Aorta (tissue), 5 donors: ENCODE results near the gene OARD1. TPM values are rescaled to one million over a fixed set of nuclear protein-coding genes. Genes with fewer than 3 reads are reported as not detected.
"Not testable (repeated sequence)": the region's sequence is repeated elsewhere in the genome, so short reads cannot be mapped to it uniquely, and the experiment has no call there.

Experiments
- ATAC-seq: fragments of 200-7000 bp; cut with Tn5 transposase; one replicate; pipeline ENCODE4 v1.9.1; 2022; ENCODE audit warnings: moderate library complexity; ENCODE audit not compliant: low FRiP score
- DNase-seq, 2 donors: peaks; one replicate each; pipeline ENCODE4 v3.0.0-alpha.2; 2020
- H3K27ac ChIP-seq, 2 donors: one replicate each; pipeline ENCODE4 v1.5.1; 2013; ENCODE audit warnings: low read length in 2 of 2, mild to moderate bottlenecking in 2 of 2, moderate library complexity in 2 of 2, control low read depth in 1 of 2, inconsistent platforms in 1 of 2, low read depth in 1 of 2
- H3K27me3 ChIP-seq, 2 donors: one replicate each; pipeline ENCODE4 v1.6.1; 2013; ENCODE audit warnings: control low read depth in 1 of 2, low read length in 1 of 2, mild to moderate bottlenecking in 1 of 2, moderate library complexity in 1 of 2; ENCODE audit not compliant: insufficient read depth in 2 of 2, control insufficient read depth in 1 of 2
- H3K36me3 ChIP-seq, 2 donors: one replicate each; pipeline ENCODE4 v1.6.1; 2013; ENCODE audit warnings: control low read depth in 1 of 2, low read length in 1 of 2, mild to moderate bottlenecking in 1 of 2; ENCODE audit not compliant: insufficient read depth in 2 of 2, control insufficient read depth in 1 of 2
- H3K4me1 ChIP-seq, 2 donors: one replicate each; pipeline ENCODE4 v1.6.1; 2013; ENCODE audit warnings: low read length in 2 of 2, control low read depth in 1 of 2, mild to moderate bottlenecking in 1 of 2, moderate library complexity in 1 of 2; ENCODE audit not compliant: insufficient read depth in 2 of 2, control insufficient read depth in 1 of 2
- H3K4me3 ChIP-seq, 2 donors: one replicate each; pipeline ENCODE4 v1.5.1; 2013; ENCODE audit warnings: low read length in 2 of 2, control low read depth in 1 of 2, mild to moderate bottlenecking in 1 of 2
- H3K9me3 ChIP-seq: one replicate; pipeline ENCODE4 v1.6.1; 2013; ENCODE audit warnings: mild to moderate bottlenecking, low read length; ENCODE audit not compliant: control insufficient read depth
- WGBS, 2 donors: extraction: QIAGEN DNeasy Blood & Tissue Kit; methylation state at CpG; one replicate each; pipeline ENCODE4 v1.1.7; 2013; 5-methylcytosine and 5-hydroxymethylcytosine counted together
- intact Hi-C, 2 donors: fragments of 100-400 bp; cut with DNase I; formaldehyde crosslinking; loops; one replicate each; pipeline versions ENCODE4 v1.14.2 to v1.15.0; 2022
- polyA plus RNA-seq, 2 donors: library from polyadenylated mRNA; stranded (reverse); fragments of 200-250 nt; gene quantifications; one replicate each; pipeline ENCODE4 v1.2.3, GENCODE V29; 2013
- total RNA-seq, 2 donors: library from RNA; stranded (reverse); fragmentation: NEBNext Ultra II Directional; extraction: Animal tissue kit (Norgen Biotek cat#: 25700); gene quantifications; one replicate each; pipeline ENCODE4 v1.2.1, GENCODE V29; 2021
- donor health status: healthy with polysubstance abuse.
- donor health status: Bipolar disorder and iron deficiency.
- donor health status: DM: no; HTN: no; CAD: no.
- donor health status: DM: no; HTN: no; CAD: no.
- donor health status: DM: yes; HTN: yes; CAD: no.

Gene OARD1
- total and polyA plus RNA-seq, 4 donors: 11.3 to 38.1 (median 18.4) TPM

GRCh38 chr6:41015860-41016259, 56.3 kb downstream of the OARD1 start:
- 94 to 95% methylated on average over 3 to 5 of the region's 5 CpGs for WGBS, 2 donors
- H3K27ac ChIP-seq: not testable (repeated sequence)

GRCh38 chr6:41014780-41015179, 57.4 kb downstream of the OARD1 start:
- H3K27me3 ChIP-seq: no peaks in the 10 kb centered on the region
- intact Hi-C loops: no loop called here
- H3K9me3 ChIP-seq: peaks cover 3% of the 10 kb centered on the region
- no peak for ATAC-seq
- H3K4me3 ChIP-seq: no peak overlapping the region
- no peak overlapping the region for H3K27ac ChIP-seq
- WGBS, 2 donors: 90 to 92% methylated on average over 4 of the region's 4 CpGs
- no peaks in the 10 kb centered on the region for H3K36me3 ChIP-seq
- H3K4me1 ChIP-seq: no peaks in the 10 kb centered on the region
- no peak for DNase-seq

More at GRCh38 chr6:41015860-41016259, 56.3 kb downstream of the OARD1 start:
- ATAC-seq, DNase-seq, H3K9me3 ChIP-seq, H3K4me1 ChIP-seq, H3K4me3 ChIP-seq, H3K27me3 ChIP-seq, intact Hi-C loops, H3K36me3 ChIP-seq: not testable (repeated sequence)

Other genes with a start within 250 kb of the OARD1 start
- 1 to 10 TPM in 1 of 2 donors, under 1 TPM in 1; 0.75 to 1.4 TPM for gene UNC5CL, start 33.1 kb downstream of the OARD1 start, total RNA-seq
- gene UNC5CL, start 33.1 kb downstream of the OARD1 start, polyA plus RNA-seq: 1 to 10 TPM in 1 of 2 donors, under 1 TPM in 1; 0.72 to 1.3 TPM
- gene TSPO2, start 29.9 kb downstream of the OARD1 start, total RNA-seq: not detected
- not detected for gene TSPO2, start 29.9 kb downstream of the OARD1 start, polyA plus RNA-seq
- not detected for gene APOBEC2, start 19.2 kb downstream of the OARD1 start, total RNA-seq
- gene APOBEC2, start 19.2 kb downstream of the OARD1 start, polyA plus RNA-seq: not detected
- gene NFYA, start 618 bp upstream of the OARD1 start, total RNA-seq: 10 to 100 TPM; 13.3 to 18.6 TPM
- 1 to 10 TPM; 5.6 to 6.7 TPM for gene NFYA, start 618 bp upstream of the OARD1 start, polyA plus RNA-seq
- gene TREML1, start 82.0 kb upstream of the OARD1 start, total RNA-seq: 1 to 10 TPM; 1.2 to 1.7 TPM
- not detected for gene TREML1, start 82.0 kb upstream of the OARD1 start, polyA plus RNA-seq
- 1 to 10 TPM; 6.6 to 8.1 TPM for gene TREM2, start 90.8 kb upstream of the OARD1 start, total RNA-seq
- gene TREM2, start 90.8 kb upstream of the OARD1 start, polyA plus RNA-seq: 10 to 100 TPM in 1 of 2 donors, 1 to 10 TPM in 1; 4.7 to 11.3 TPM
- gene TREML2, start 128.8 kb upstream of the OARD1 start, total RNA-seq: under 1 TPM; 0.30 to 0.62 TPM
- gene TREML2, start 128.8 kb upstream of the OARD1 start, polyA plus RNA-seq: under 1 TPM in 1 of 2 donors, not detected in 1; 0.38 TPM
- under 1 TPM in 1 of 2 donors, not detected in 1; 0.49 TPM for gene TREML4, start 156.0 kb upstream of the OARD1 start, total RNA-seq
- not detected for gene TREML4, start 156.0 kb upstream of the OARD1 start, polyA plus RNA-seq
- 10 to 100 TPM in 1 of 2 donors, 1 to 10 TPM in 1; 6.2 to 18.4 TPM for gene TREM1, start 214.3 kb upstream of the OARD1 start, total RNA-seq
- gene TREM1, start 214.3 kb upstream of the OARD1 start, polyA plus RNA-seq: 1 to 10 TPM in 1 of 2 donors, not detected in 1; 6.5 TPM